NCI-H2227 treated with DMSO at 0.1 percent for 48 hours (cell line): ENCODE measurements around the gene FLYWCH2.
A peak's percentile ranks its signal among the peaks of the same experiment; 100 is the strongest.

Source experiments
- DNase-seq: peaks from one replicate; lab custom pipeline; 2025; lab: John Stamatoyannopoulos, UW

FLYWCH2 gene

DNA sequence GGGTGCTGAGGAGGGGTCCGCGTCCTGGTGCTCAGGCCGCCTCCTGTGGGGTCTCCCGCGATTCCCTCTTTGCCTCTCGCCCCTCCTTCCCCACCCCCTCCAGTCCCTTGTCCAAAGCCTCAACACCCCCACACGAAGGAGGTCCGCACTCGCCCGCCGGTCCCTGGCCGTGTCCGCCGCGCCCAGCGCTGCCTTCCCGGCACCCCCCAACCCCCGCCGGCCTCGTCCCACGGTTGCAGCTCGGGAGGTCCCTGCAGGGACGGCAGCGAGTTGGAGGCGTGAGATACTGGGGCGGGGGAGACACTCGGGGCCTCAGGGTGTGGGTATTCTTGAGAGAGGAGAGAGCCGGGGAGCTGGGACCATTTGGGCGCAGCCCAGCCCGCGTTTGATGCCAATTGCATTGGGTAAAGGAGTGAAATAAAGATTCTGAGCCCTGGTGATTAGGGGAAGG lies 468 bp downstream of the FLYWCH2 start:
- peak; percentile 16 for DNase-seq

DNA sequence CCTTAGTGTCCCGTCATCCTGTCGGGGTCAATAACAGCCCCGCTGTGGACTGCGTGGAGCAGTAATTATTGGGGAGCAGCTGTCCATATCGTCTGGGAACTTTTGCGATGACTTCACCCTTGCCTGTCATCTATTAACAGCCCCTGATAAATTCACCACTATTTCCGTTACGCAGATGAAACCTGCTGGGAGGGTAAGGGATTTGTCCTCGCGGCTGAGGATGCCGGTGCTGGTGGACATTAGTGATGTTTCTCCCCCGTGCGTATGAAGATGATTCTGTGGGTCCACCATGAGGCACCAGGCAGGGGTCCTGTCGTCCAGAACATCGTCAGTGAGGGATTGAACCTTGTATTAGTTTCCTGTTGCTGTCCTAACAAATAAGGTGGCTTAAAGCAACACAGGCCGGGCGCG lies 1.0 kb downstream of the FLYWCH2 start:
- peak; percentile 16 for DNase-seq

DNA sequence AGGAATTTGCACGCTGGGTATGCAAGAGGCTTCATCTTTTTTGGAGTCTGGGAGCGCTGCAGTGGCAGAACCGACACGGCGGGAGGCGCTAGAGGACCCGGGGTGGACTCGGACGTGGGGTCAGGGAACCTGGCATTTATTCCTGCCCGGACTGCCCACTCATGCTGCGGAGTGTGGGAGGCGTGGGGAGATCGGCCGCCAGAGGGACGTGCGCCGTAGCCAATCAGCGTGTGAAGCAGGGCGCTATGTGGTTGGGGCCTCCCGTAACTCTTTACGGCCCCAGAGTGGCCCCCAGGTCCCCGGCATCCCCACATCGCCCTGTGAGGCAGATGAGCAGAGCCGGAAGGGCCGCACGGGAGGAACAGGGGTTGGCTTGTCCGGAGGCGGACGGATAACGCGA lies 11.2 kb downstream of the FLYWCH2 start:
- DNase-seq: no peak

DNA sequence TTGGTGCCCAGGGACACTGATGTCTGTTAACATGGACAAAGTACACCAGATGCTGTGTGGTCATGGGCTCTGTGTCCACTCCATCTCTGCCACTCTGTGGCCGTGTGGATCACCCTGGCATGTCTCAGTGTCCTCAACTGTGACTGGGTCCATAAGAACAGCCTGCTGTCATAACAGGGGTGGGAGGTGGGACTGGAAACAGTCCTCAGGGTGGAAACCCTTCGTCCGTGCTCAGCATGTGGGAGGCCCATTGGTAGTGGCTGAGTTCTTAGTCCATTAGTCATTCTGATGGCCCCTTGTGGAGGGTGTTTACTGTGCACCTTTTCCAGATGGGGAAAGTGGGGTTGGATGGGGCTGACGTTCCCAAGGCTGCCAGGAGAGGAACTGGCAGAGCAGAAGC lies 12.8 kb downstream of the FLYWCH2 start:
- no peak for DNase-seq

DNA sequence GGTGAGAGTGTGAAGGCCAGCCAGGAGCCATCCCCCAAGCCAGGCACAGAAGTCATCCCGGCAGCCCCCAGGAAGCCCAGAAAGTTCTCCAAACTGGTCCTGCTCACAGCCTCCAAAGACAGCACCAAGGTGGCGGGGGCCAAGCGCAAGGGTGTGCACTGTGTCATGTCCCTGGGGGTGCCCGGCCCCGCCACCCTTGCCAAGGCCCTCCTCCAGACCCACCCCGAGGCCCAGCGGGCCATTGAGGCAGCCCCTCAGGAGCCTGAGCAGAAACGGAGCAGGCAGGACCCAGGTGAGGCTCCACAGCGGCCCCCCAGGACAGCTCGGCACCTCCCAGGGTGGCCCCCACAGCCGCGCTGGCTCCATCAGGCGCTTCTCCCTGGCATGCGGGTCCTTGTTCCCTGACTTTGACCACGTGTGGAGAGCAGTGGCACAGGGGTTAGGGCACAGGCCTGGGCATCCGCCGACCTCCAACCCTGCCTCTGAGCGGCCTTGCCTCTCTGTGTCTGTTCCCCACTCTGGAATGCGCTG lies 13.5 kb downstream of the FLYWCH2 start:
- DNase-seq: no peak

DNA sequence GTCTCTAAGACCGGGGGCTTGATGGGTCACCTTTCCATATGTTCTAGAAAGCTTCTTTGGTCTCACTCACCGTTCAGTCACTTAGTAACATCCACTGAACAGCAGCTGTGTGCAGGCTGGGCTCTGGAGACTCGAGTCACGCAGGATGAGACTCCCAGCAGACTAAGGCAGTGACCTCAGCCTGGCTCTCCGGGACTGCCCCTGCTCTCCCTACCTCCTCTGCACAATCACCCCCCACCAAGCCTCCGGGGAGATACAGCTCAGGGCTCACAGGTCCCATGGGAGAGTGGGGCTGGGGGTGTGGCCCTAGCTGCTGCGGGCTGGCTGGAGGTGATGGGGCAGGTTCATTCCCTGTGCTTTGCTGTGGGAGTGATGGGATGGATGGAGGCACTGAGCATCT lies 14.1 kb downstream of the FLYWCH2 start:
- DNase-seq: no peak

DNA sequence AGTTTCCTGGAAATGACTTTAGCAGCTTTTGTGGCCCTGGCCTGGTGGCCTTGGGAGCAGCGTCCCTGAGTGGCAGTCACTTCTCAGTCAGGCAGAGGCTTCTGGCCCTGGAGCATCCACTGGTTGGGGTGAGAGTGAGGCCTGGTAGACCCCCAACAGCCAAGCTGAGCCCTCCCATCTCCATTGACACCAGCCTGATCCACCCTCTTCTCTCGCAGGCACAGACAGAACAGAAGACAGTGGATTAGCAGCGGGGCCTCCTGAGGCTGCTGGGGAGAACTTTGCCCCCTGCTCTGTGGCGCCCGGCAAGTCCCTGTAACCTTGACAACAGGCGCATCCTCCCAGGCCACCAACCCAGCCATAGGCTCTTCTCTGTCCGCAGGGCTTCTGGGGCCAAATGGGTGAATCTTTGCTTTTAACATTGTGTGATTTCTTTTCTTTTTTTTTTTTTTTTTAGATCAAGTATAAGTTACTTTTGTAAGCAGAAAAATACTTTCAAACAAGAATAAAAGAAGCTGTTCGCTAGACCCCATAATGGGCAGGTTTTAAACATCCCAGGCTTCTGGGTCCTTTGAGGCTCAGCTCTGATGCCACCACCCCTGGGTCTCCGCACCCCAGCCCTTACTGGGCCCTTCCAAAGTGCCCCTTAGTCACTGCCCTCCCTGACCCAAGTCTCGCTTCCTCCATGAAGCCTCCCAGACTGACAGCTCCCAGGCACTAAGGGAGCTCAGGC lies 16.0 kb downstream of the FLYWCH2 start:
- DNase-seq: peak; percentile 23

DNA sequence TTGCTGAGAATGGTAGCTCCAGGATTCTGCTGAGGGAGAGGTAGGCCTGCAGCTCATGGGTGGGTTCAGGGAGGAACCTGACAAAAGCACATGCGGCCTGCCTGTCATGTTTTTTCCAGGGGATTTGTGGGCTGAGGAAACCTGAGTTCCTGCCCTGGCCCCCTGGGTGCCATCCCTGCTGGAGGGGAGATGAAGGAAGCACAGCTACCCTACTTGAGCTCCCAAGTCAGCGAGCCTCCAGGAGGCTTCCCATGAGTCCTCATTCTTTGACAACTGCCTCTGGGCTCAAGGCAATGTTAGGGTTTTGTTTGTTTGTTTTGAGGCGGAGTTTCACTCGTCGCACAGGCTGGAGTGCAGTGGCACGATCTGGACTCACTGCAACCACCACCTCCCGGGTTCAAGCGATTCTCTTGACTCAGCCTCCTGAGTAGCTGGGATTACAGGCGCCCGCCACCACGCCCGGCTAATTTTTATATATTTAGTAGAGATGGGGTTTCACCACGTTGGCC lies 16.6 kb downstream of the FLYWCH2 start:
- DNase-seq: no peak

DNA sequence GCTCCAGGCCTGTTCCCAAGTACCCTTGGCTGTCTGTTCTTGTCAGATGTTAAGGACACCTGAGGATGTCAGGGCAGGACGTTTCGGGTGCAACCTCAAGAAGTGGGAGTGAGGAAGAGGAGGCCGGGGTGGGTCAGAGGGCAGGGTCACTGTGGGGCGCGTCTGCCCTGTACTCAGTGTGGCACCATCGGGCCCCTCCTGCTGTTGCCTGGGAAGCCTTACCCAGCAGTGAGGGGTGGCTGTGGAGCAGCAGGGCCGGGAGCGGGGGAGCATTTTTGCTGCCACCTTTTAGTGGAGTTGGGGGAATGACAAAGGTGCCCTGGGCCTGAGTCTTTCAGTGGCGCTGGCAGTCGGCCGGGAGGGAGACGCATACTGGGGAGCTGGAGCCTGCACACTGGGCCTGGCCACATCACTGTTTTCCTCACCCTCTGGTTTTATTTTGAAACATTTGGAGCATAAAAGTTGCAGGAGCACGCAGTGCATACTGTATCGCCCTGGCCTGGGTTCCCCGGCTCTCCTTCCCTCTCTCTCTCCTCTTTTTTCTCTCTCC lies 17.6 kb downstream of the FLYWCH2 start:
- no peak for DNase-seq

DNA sequence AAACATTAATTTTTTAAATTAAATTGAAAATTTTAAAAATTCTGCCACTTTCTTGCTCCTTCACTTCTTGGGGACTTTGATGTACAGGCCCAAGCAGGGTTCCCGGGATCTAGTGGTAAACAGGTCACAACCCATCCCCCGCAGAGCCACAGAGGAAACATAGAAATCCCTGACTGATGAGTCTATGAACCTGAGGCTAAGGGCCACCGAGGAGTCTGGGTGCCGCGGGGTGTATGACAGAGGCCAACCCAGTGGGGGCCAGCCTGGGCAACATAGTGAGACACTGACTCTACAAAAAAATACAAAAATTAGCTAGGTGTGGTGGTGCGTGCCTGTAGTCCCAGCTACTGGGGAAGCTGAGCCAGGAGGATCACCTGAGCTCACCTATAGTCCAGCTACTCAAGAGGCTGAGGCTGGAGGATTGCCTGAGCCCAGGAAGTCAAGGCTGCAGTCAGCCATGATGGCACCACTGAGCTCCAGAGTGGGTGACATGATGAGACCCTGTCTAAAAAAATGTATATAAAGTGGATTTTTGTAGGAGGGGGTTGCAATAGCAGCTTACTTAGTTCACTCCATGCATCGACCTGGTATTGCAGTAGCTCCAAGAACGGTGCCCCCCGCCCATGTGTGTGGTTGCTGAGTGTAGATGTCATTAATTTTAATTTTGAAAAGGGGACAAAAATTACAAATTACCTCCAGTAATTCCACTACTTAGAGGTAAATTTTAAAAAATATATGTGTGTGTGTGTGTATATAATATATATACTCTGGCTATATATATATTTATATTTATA lies 19.5 kb downstream of the FLYWCH2 start:
- no peak for DNase-seq

DNA sequence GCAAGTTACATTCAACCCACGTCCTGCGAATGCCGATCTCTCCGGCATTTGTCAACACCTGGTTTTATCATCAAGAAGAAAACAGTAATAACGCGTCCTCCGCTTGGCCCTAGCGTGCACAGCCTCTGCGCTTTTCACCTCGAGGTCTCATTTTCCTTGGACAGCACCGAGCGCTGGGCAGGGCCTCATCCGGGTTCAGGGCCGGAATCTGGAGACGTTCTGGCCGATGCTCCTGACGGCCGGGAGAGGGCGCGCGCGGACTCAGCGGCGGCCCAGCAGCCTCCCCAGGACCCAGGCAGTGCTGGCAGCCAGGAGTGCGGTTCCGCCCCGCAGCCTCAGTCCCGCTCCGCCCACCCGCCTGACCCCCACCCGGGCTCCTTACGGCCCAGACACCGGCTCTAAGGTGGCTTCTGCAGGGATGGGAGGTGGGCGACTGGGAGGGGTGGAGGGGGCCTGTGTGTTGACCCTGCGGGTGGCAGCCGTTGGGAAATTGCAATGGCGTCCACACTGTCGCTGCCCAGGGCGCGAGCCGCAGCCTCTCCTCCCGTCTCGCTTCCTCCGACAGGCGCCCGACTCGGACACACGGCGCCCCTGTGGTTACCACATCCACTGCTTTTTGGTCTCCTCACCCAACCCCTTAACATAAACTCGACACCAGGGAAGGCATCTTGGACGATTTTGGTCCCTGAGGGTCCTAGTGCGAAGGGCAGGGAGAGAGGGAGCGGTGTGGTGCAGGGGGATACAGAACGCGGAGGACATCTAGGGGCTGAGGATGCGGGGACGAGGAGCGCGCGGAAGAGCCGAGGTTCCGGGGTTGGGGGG lies 21.3 kb downstream of the FLYWCH2 start:
- peak; percentile 87 for DNase-seq

DNA sequence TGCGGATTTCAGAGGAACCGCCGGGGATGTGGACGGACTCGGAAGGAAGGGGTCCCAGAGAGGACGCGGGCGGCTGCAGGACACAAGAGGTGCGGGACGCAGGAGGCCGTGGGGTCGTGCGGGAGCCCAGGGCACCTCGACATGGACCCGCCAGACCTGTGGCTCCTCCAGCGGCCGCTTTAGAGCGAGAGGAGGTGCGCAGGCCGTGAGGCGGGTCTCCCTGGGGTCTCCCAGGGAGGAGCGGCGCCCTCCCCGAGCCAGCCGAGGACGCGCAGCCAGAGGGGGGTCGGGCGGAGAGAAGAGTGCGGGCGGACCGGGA lies 21.9 kb downstream of the FLYWCH2 start:
- DNase-seq: no peak

DNA sequence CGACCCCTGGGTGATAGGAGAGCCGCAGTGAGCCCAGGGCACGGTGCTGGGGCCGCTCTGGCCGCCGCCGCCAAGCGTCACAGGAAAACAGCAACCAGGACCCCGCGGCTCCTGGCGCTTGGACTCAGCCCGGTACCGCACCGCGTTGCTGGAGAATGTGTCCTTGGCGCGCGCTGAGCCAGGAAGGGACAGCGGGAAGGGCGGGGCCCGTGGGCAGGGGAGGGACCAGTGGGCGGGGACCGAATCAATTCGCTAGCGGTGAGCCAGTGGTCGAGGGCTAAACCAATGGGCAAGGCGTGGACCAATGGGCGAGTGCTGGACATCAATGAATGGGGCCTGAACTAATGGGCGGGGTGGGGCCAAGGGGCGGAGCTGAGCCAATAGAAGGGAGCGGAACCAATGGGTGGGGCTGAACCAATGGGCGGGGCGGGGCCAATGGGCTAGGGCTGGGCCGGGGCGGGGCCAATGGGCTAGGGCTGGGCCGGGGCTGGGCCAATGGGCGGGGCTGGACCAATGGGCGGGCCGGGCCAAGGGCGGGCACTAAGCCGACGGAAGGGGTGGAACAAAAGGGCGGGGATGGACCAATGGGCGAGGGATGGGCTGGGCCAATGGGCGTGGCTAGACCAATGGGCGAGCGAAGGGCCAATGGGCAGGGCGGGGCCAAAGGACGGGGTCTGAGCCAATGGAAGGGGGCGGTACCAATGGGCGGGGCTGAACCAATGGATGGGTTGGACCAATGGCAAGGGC lies 22.4 kb downstream of the FLYWCH2 start:
- DNase-seq: peak; percentile 99

DNA sequence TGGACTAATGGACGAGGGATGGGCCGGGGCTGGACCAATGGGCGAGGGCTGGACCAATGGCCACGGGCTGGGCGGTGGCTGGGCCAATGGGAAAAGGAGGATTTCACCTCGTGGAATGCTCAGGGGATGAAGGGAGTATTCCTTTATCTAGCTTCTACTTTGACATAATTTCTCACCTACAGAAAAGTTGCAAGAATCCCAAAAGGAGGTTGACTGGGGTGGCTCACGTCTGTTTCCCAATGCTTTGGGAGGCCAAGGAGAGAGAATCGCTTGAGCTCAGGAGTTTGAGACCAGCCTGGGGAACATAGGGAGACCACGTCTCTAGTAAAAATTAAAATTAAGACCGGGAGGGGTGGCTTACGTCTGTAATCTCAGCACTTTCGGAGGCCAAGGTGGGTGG lies 23.0 kb downstream of the FLYWCH2 start:
- DNase-seq: no peak

DNA sequence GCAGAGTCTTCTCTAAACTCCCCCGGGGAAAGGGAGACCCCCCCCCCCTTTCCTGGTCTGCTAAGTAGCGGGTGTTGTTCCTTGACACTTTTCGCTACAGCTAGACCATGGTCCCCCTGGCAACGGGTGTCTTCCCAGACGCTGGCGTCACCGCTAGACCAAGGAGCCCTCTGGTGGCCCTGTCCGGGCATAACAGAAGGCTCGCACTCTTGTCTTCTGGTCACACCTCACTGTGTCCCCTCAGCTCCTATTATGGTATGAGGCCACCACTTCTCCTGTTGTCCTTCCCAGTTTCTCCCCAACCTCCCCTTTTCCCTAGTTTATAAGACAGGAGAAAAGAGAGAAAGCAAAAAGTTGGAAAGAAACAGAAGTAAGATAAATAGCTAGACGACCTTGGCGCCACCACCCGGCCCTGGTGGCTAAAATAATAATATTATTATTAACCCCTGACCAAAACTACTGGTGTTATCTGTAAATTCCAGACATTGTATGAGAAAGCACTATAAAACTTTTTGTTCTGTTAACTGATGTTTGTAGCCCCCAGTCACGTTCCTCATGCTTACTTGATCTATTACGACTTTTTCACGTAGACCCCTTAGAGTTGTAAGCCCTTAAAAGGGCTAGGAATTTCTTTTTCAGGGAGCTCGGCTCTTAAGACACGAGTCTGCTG lies 24.2 kb downstream of the FLYWCH2 start:
- peak; percentile 33 for DNase-seq

DNA sequence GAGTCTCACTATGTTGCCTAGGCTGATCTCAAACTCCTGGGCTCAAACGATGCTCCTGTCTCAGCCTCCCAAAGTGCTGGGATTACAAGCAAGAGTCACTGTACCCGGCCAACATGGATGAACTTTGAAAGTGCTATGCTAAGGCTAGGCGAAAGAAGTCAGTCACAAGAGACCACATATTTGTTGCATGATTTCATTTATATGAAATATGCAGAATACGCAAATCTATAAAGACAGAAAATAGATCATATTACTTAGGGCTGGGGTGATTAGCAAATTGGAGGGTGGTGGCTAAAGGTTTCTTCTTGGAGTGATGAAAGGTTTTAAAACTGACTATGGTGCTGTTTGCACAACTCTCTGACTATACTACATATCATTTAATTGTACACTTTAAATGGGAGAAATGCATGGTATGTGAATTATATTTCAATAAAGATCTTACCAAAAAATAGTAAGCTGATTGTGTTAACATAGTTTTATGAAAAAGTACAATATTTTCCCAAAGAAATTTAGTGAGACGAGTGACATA lies 27.5 kb downstream of the FLYWCH2 start:
- DNase-seq: no peak

DNA sequence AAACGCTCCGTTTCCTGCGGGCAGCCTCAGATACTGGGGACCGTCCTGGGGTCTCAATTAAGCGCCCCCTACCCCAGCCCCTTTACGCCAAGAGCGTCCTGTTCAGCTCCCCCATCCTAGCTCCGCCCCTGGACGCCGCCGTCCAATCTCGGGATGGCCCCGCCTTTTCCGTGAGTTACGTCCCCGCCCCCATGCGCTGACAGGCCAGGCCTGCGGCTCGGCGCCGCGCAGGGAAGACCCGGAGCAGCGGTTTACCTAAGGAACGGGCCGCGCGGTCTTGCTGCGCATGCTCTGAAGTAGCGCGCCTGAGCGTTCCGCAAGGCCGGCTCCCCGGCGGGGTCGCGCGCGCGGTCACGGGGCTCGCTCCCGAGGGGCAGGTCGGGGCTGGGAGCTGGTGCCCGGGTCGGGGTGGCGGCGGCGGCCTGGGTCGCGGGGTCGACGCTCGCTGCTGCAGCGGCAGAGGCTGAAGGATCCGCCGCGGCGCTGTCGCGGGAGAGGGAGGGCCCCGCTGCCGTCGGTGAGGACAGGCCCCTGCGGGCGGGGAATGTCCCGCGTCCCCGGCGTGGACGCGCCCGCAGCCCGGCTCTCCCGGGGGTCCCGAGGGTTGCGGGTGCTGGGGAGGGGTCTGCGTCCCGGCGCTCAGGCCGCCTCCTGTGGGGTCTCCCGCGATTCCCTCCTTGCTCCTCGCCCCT lies 28.8 kb downstream of the FLYWCH2 start, which contains the start of gene FLYWCH1:
FLYWCH1 (plus strand) TSS at position 294 of the 692 bp plus-strand sequence. CDS start 17,755 bp downstream, outside the sequence.
- peak; percentile 96 for DNase-seq

DNA sequence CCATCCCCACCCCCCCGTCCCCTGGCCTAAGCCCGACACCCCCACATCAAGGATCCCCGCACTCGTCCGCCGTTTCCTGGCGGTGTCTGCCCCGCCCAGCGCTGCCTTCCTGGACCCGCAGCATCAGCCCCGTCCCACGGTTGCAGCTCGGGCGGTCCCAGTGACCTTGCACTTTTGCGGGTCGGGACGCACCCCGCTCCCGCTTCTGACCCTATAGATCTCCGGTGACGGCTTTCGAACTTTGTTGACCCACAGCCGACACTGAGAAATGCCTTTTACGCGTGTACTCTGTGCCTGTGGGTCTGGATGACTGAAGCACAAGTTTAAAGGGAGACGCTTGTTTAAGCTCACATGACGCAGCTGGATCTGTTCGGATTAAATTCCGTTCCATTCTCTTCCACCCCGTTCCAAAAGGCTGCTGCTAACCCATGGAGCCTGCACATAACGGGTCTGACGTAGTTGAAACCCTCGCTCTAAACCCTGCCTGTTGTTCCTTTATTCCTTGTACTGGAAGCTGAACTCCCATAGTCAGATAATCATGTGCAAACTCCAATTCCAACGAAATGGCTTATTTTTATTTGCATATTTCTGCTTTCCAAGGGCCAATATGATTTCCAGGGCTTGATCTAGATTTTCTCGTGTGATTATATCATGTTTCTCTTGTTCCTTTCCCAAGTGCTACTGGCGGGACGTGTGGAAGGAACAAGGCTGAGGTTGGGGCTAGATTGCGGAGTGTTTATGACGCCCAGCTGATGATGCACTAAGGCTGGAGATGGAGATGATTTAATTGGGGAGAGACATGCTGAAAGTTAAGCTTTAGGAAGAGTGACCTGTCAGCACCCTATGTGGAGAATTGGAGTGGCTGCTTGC lies 29.6 kb downstream of the FLYWCH2 start:
- DNase-seq: peak; percentile 42

DNA sequence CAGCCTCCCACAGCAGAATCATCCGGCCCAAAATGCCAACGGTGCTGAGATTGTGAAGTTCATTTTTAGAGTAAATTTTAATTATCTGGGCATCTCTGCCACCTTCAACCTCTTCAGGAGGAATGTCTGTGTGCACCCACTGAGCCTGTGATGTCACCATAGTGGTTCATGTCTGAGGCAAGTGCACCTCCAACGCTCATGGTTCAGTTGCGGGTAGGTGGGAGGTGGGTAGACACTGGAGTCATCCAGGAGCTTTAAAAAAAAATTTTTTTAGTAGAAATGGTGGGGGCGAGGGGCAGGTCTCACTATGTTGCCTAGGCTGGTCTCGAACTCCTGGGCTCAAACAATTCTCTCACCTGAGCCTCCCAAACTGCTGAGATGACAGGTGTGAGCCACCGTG lies 30.6 kb downstream of the FLYWCH2 start:
- DNase-seq: no peak
